GM10266 (cell line): Measurements from ENCODE around the gene STEEP1.

Experiments
- DNase-seq: peaks from one replicate; pipeline ENCODE4 v3.0.0; 2012; ENCODE audit errors: extremely low spot score
- CTCF ChIP-seq: IDR thresholded peaks from 2 replicates; pipeline ENCODE4 v1.5.1; 2012; ENCODE audit warnings: mild to moderate bottlenecking, low read depth; ENCODE audit not compliant: control insufficient read depth, insufficient read depth; ENCODE audit errors: missing control alignments

Gene STEEP1

GRCh38 chrX:119573222-119573621 is 8.0 kb upstream of the STEEP1 start:
- no peak for TF ChIP-seq CTCF
- no peak for DNase-seq

GRCh38 chrX:119570351-119570835 is 5.2 kb upstream of the STEEP1 start:
- DNase-seq, result no peak
- no peak for TF ChIP-seq CTCF

- DNase-seq, result no peak
Measured at GRCh38 chrX:119552508-119552907, 12.7 kb downstream of the STEEP1 start.

GRCh38 chrX:119549327-119550016 is 15.7 kb downstream of the STEEP1 start:
- TF ChIP-seq CTCF, result no peak
- no peak for DNase-seq

More at GRCh38 chrX:119552508-119552907, 12.7 kb downstream of the STEEP1 start:
- TF ChIP-seq CTCF, result no peak

- DNase-seq, result no peak
- TF ChIP-seq CTCF, result no peak
Measured at GRCh38 chrX:119541188-119541587, 24.0 kb downstream of the STEEP1 start.

- no peak for TF ChIP-seq CTCF
- DNase-seq, result no peak
Measured at GRCh38 chrX:119539872-119540271, 25.3 kb downstream of the STEEP1 start.

GRCh38 chrX:119537487-119537886 is 27.7 kb downstream of the STEEP1 start:
- TF ChIP-seq CTCF, result no peak
- DNase-seq, result no peak
